Measurements from ENCODE around the gene NR2F1.

- no peak for TF ChIP-seq CTCF (IDR thresholded peaks at IDR 0.05)
- TF ChIP-seq POLR2AphosphoS5 (IDR thresholded peaks at IDR 0.05): no peak
Observed at GRCh38 chr5:93567424-93567823, 15.6 kb upstream of the NR2F1 start.
